ENCODE results near the gene PLA2G6. TPM values are rescaled to one million over a fixed set of nuclear protein-coding genes. Genes with fewer than 3 reads are reported as not detected.

PLA2G6 gene
- total and polyA plus RNA-seq, 2 donors, result 21.1 to 21.2 TPM

GRCh38 chr22:38204784-38205183, 23.2 kb upstream of the PLA2G6 start:
- no peaks in the 10 kb centered on the region for H3K36me3 ChIP-seq (ENCODE audit: insufficient read depth)
- H3K4me1 ChIP-seq (ENCODE audit: insufficient read depth), result peaks cover 2% of the 10 kb centered on the region
- WGBS, result 72% methylated on average over 7 of the region's 7 CpGs
- no peak overlapping the region for H3K27ac ChIP-seq (ENCODE audit: low read depth)
- no peak for DNase-seq (ENCODE audit: extremely low spot score)
- no peak overlapping the region for H3K4me3 ChIP-seq (ENCODE audit: low read depth, low read length)

DNA sequence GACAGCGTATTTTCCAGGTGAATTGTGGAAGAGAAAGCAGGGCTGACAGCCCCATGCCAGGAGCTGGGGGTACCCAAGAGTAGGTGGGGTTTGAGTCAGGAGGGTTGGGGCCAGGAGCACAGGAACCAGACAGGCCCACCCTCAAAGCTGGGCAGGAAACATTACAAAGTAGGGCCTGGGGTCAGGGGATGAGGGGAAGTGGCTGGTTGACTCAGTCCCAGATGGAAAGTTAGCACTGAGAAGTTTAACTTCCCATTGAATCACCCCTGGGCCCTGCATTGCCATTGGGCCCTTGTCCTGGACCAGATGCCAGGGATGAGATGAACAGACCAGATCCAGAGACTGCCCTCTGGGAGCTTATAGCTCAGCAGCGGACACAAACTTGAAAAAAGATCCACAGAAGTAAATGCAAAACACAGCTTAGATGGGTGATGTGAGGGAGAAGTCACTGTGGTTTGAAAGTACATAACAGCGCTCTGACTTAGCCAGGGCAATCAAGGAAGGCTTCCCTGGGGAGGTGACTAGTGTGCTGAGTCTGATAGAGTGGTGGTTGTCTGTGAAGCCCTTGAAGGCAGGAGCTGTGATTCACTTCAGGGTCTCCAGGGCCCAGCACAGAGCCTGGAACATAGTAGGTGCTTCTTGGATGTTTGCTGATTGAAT, 22.4 kb upstream of the PLA2G6 start:
- Histone ChIP-seq H3K4me3 (ENCODE audit: low read depth, low read length) (no peak overlapping the region), H3K4me1 (ENCODE audit: insufficient read depth) (peaks cover 2% of the 10 kb centered on the region), H3K27ac (ENCODE audit: low read depth) (peak overlapping the region; percentile 33), H3K36me3 (ENCODE audit: insufficient read depth) (no peaks in the 10 kb centered on the region)
- 96% methylated on average over 3 of the region's 3 CpGs for WGBS
- no peak for DNase-seq (ENCODE audit: extremely low spot score)

DNA sequence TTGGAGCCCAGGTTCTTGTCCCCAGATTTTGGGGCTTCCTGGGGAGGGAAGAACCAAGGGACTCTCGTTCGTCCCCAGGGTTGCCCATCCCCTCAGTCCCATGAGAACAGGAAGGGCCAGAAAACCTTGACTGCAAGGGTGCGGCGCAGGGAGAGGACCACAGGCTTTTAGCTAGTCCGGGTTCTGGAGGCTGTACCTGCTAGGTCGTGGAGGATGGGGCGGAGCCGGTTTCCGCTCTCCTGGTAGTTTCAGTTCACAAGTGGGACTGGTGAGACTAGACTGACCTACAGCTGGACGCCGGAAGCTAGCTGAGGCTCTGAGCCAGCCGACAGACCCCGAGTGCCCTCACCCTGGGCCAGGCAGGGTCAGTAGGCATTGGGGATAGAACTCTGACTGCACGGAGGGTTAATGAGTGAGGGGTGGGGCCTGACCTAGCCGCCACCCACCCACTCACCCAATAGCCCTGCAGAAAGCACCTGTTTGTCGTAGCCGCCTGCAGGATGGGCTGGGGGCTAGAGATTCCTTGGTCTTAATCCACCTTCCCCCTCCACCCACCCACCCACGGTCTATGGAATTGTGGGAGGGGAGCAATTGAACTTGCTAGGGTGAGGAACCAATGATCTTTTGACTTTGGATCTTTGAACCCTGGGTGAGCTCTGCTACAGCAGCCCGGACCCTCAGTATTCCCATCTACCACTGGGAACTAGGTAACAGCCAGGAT, 21.6 kb upstream of the PLA2G6 start:
- WGBS, result 17% methylated on average over 19 of the region's 19 CpGs
- Histone ChIP-seq H3K36me3 (ENCODE audit: insufficient read depth) (no peaks in the 10 kb centered on the region), H3K4me3 (ENCODE audit: low read depth, low read length) (peak overlapping the region; percentile 81), H3K4me1 (ENCODE audit: insufficient read depth) (peaks cover 2% of the 10 kb centered on the region), H3K27ac (ENCODE audit: low read depth) (peak overlapping the region; percentile 99)
- DNase-seq (ENCODE audit: extremely low spot score), result no peak

- Histone ChIP-seq H3K27ac (ENCODE audit: low read depth) (peak overlapping the region; percentile 99), H3K4me1 (ENCODE audit: insufficient read depth) (peaks cover 2% of the 10 kb centered on the region), H3K36me3 (ENCODE audit: insufficient read depth) (no peaks in the 10 kb centered on the region), H3K4me3 (ENCODE audit: low read depth, low read length) (peak overlapping the region; percentile 81)
- under 1% methylated on average over 74 of the region's 74 CpGs for WGBS
- no peak for DNase-seq (ENCODE audit: extremely low spot score)
Measured at GRCh38 chr22:38202437-38203089, 20.9 kb upstream of the PLA2G6 start.

DNA sequence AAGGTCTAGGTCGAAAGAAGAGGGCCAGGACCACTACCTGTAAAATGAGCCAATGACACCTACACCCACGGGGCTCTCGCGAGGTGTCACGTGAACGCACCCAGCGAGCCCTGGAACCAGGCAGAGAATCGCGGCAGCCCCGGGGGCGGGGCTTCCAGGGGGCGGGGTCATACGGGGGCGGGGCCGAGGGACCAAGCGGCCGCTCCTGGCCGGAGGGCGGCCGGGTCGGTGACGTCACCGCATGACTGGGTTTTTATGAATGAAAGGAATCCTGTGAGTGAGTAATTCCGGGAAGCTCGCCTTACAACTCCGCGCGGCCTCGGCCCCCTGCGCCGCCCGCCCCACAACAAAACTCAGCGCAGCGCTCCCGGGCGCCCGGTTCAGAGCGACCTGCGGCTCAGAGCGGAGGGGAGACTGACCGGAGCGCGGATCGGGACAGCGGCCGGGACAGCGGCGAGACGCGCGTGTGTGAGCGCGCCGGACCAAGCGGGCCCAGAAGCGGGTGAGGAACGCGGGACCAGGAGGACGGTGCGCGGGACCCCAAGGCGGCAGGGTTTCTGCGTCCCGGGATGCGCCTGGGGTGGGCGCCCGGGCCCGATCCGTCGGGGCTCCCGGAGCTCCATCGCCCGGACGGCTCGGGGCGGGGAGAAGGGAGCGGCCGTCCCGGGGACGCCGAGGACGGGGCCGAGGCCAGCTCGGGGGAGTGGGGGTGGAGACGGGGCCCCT, 20.2 kb upstream of the PLA2G6 start, which contains the start of gene MAFF:
MAFF (plus strand) TSS at position 284 of the 726 bp plus-strand sequence. CDS start 11,860 bp downstream, outside the sequence.
- Histone ChIP-seq H3K36me3 (ENCODE audit: insufficient read depth) (no peaks in the 10 kb centered on the region), H3K4me1 (ENCODE audit: insufficient read depth) (peaks cover 2% of the 10 kb centered on the region), H3K27ac (ENCODE audit: low read depth) (peak within 1 kb of the TSS; percentile 99), H3K4me3 (ENCODE audit: low read depth, low read length) (peak within 1 kb of the TSS; percentile 81)
- DNase-seq (ENCODE audit: extremely low spot score), result peak; percentile 84
- WGBS, result under 1% methylated on average over 85 of the region's 85 CpGs

DNA sequence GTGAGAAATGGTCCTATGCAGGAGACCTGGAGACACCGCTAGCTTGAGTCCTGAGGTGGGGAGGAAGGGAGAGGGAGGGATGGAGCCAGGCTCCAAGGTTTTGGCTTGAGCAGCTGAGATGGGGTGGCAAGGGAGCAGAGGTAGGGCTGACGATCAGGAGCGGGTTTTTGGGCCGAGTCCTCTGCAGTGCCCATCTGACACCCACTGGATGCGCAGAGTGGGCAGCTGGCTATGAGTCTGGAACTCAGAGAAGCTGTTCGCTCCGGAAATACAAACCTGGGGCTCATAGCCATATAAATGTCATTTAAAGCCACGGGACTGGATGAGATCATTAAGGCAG, 19.7 kb upstream of the PLA2G6 start:
- DNase-seq (ENCODE audit: extremely low spot score), result no peak
- 19% methylated on average over 8 of the region's 8 CpGs for WGBS
- H3K4me3 ChIP-seq (ENCODE audit: low read depth, low read length), result no peak overlapping the region
- H3K27ac ChIP-seq (ENCODE audit: low read depth), result peak overlapping the region; percentile 87
- no peaks in the 10 kb centered on the region for H3K36me3 ChIP-seq (ENCODE audit: insufficient read depth)
- H3K4me1 ChIP-seq (ENCODE audit: insufficient read depth), result peaks cover 2% of the 10 kb centered on the region

- WGBS, result 86% methylated on average over 10 of the region's 10 CpGs
- H3K4me3 ChIP-seq (ENCODE audit: low read depth, low read length), result no peak overlapping the region
Measured at GRCh38 chr22:38199826-38200559, 18.4 kb upstream of the PLA2G6 start.

GRCh38 chr22:38196791-38197419, 15.3 kb upstream of the PLA2G6 start:
- WGBS, result 59% methylated on average over 19 of the region's 19 CpGs
- Histone ChIP-seq H3K4me3 (ENCODE audit: low read depth, low read length) (no peak overlapping the region), H3K36me3 (ENCODE audit: insufficient read depth) (no peaks in the 10 kb centered on the region), H3K27ac (ENCODE audit: low read depth) (no peak overlapping the region), H3K4me1 (ENCODE audit: insufficient read depth) (no peaks in the 10 kb centered on the region)
- no peak for DNase-seq (ENCODE audit: extremely low spot score)

More at GRCh38 chr22:38199826-38200559, 18.4 kb upstream of the PLA2G6 start:
- Histone ChIP-seq H3K36me3 (ENCODE audit: insufficient read depth) (no peaks in the 10 kb centered on the region), H3K4me1 (ENCODE audit: insufficient read depth) (peaks cover 2% of the 10 kb centered on the region), H3K27ac (ENCODE audit: low read depth) (no peak overlapping the region)
- no peak for DNase-seq (ENCODE audit: extremely low spot score)

- DNase-seq (ENCODE audit: extremely low spot score), result no peak
- WGBS, result 73% methylated on average over 6 of the region's 6 CpGs
- Histone ChIP-seq H3K4me3 (ENCODE audit: low read depth, low read length) (no peak overlapping the region), H3K4me1 (ENCODE audit: insufficient read depth) (no peaks in the 10 kb centered on the region), H3K36me3 (ENCODE audit: insufficient read depth) (no peaks in the 10 kb centered on the region), H3K27ac (ENCODE audit: low read depth) (no peak overlapping the region)
Measured at GRCh38 chr22:38193580-38193979, 11.9 kb upstream of the PLA2G6 start.

DNA sequence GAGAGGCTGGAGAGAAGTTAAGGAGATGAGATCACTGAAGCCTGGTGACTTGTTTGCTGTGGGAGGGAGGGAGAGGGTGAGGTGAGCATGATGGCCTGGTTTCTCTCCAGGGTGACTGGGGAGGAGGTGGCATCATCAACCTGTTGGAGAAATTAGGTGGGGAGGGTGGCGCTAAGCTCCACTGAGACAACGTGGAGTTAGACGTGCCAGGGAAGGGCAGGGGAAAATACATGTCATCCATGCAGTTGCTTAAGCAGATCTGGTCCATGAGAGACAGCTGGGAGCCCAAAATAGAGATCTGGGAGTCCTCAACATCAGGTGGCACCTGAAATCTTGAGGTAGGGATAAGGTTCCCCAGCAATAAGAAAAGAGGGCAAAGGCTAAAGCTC, 10.8 kb upstream of the PLA2G6 start:
- H3K27ac ChIP-seq (ENCODE audit: low read depth), result no peak overlapping the region

DNA sequence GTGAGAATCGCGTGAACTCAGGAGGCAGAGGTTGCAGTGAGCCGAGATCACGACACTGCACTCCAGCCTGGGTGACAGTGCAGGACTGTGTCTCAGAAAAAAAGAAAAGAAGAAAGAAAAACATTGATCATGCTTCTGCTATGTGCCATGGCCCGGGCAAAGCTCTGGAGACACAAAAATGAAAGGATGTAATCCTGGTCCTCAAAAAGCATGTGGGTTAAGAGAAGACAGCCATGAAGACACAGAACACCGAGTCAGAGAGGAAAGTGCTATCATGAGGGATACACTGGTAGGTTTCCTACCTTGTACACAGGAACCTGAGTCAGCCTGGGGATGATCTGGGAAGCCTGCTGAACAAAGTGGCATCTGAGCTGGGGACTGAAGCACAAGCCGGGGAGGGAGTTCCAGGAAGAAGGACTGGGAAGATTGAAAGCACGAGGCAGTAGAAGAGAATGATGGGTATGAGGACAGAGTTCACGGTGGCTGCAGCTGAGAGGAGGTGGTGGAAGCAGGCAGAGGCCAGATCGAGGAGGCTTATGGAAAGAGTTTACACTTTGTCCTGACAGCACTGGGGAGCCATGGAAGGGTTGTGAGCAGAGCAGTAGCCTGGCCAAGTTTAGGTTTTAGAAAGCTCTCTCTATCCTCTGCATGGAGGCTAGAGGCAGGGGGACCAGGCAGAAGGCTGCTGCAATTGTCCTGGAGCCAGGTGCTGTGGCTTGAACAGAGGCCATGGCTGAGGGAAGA, 10.3 kb upstream of the PLA2G6 start:
- Histone ChIP-seq H3K4me1 (ENCODE audit: insufficient read depth) (peaks cover 2% of the 10 kb centered on the region), H3K4me3 (ENCODE audit: low read depth, low read length) (no peak overlapping the region), H3K27ac (ENCODE audit: low read depth) (no peak overlapping the region), H3K36me3 (ENCODE audit: insufficient read depth) (no peaks in the 10 kb centered on the region)
- DNase-seq (ENCODE audit: extremely low spot score), result no peak
- WGBS, result 82% methylated on average over 10 of the region's 10 CpGs

More for the DNA sequence above, 10.8 kb upstream of the PLA2G6 start:
- Histone ChIP-seq H3K4me3 (ENCODE audit: low read depth, low read length) (no peak overlapping the region), H3K36me3 (ENCODE audit: insufficient read depth) (no peaks in the 10 kb centered on the region), H3K4me1 (ENCODE audit: insufficient read depth) (peaks cover 2% of the 10 kb centered on the region)
- no peak for DNase-seq (ENCODE audit: extremely low spot score)
- 85% methylated on average over 3 of the region's 3 CpGs for WGBS

GRCh38 chr22:38191055-38191454, 9.4 kb upstream of the PLA2G6 start:
- peaks cover 2% of the 10 kb centered on the region for H3K4me1 ChIP-seq (ENCODE audit: insufficient read depth)
- no peaks in the 10 kb centered on the region for H3K36me3 ChIP-seq (ENCODE audit: insufficient read depth)
- DNase-seq (ENCODE audit: extremely low spot score), result no peak
- H3K27ac ChIP-seq (ENCODE audit: low read depth), result no peak overlapping the region
- H3K4me3 ChIP-seq (ENCODE audit: low read depth, low read length), result no peak overlapping the region
- WGBS, result 93% methylated on average over 14 of the region's 14 CpGs

Measured in urinary bladder (tissue), 4 donors.